Glomerular visceral epithelial cell (primary cell): ENCODE data around the gene HNRNPCL2.
"Not testable (repeated sequence)": the region's sequence is repeated elsewhere in the genome, so short reads cannot be mapped to it uniquely, and the experiment has no call there.

ENCODE experiments used
- DNase-seq: peaks from one replicate; pipeline ENCODE4 v3.0.0-alpha.2; 2016; ENCODE audit errors: extremely low spot score

Gene HNRNPCL2

DNA sequence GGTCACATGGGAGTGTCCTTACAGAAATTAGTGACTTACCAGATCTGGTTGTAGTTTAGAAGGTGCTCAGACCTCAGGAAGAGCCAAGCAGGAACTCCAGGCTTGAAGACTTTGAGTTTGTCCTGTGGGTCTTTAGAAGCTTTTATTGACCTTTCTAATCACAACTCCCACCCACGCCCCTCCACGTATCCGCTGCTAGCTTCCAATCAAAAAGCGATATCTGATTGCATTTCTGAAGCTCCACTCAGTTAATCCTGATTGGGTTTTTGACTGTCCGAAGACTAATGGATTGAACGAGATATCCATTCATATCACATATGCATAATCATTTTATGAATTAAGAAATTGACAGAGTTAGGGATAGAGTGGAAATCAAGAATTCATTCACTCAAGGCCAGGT, at the start of gene HNRNPCL2:
Gene HNRNPCL2 (minus strand): TSS at position 101 of the 400 bp plus-strand sequence. CDS start 454 bp downstream, outside the sequence.
- DNase-seq, result not testable (repeated sequence)

DNA sequence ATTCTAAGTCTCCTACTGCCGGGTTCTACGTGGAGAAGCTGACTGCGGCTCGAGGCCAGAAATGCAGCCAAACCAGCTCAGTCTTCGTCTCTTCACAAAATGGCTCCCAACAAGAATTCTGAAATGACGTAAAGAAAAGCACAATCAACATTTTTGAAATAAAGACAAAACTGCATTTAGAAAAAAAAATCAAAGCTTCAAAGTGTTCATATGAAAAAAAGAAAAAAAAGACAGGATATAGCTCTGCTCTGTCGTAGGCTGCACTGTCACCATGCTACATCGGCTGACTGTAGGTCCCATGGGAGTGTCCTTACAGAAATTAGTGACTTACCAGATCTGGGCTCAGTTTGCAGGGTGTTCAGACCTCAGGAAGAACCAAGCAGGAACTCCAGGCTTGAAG, 48.9 kb upstream of the HNRNPCL2 start, which contains the start of gene HNRNPCL4:
Gene HNRNPCL4 (minus strand): TSS at position 101 of the 400 bp plus-strand sequence. CDS start 164 bp downstream, outside the sequence.
- DNase-seq, result not testable (repeated sequence)

DNA sequence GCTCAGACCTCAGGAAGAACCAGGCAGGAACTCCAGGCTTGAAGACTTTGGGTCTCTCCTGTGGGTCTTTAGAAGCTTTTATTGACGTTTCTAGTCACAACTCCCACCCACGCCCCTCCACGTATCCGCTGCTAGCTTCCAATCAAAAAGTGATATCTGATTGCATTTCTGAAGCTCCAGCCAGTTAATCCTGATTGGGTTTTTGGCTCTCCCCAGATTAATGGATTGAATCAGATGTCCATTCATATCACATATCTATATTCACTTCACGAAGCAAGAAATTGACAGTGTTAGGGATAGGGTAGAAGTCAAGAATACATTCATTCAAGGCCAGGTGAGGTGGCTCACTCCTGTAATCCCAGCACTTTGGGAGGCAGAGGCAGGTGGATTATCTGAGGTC, 39.3 kb upstream of the HNRNPCL2 start, which contains the start of gene PRAMEF26:
Gene PRAMEF26 (minus strand): TSS at position 101 of the 400 bp plus-strand sequence. CDS start 2,914 bp downstream, outside the sequence.
- DNase-seq, result not testable (repeated sequence)

DNA sequence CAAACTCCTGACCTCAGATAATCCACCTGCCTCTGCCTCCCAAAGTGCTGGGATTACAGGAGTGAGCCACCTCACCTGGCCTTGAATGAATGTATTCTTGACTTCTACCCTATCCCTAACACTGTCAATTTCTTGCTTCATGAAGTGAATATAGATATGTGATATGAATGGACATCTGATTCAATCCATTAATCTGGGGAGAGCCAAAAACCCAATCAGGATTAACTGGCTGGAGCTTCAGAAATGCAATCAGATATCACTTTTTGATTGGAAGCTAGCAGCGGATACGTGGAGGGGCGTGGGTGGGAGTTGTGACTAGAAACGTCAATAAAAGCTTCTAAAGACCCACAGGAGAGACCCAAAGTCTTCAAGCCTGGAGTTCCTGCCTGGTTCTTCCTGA, 46.2 kb downstream of the HNRNPCL2 start, which contains the start of gene PRAMEF25:
Gene PRAMEF25 (plus strand): TSS at position 301 of the 400 bp plus-strand sequence. CDS start 2,920 bp downstream, outside the sequence.
- not testable (repeated sequence) for DNase-seq
